ENCODE results near the gene TNFRSF8. TPM values are rescaled to one million over a fixed set of nuclear protein-coding genes. Genes with fewer than 3 reads are reported as not detected.
"Not testable (repeated sequence)": the region's sequence is repeated elsewhere in the genome, so short reads cannot be mapped to it uniquely, and the experiment has no call there.

Gene TNFRSF8
- polyA plus RNA-seq (2013, experiment 1 of 2; ENCODE audit: insufficient read length): not detected
- 0.09 TPM for polyA plus RNA-seq (2013, experiment 2 of 2; ENCODE audit: insufficient read length)

GRCh38 chr1:12063141-12064072, at the start of gene TNFRSF8:
TNFRSF8 (plus strand) TSS chr1:12063303; CDS start chr1:12063599, 296 bp downstream.
- no peak for DNase-seq

DNA sequence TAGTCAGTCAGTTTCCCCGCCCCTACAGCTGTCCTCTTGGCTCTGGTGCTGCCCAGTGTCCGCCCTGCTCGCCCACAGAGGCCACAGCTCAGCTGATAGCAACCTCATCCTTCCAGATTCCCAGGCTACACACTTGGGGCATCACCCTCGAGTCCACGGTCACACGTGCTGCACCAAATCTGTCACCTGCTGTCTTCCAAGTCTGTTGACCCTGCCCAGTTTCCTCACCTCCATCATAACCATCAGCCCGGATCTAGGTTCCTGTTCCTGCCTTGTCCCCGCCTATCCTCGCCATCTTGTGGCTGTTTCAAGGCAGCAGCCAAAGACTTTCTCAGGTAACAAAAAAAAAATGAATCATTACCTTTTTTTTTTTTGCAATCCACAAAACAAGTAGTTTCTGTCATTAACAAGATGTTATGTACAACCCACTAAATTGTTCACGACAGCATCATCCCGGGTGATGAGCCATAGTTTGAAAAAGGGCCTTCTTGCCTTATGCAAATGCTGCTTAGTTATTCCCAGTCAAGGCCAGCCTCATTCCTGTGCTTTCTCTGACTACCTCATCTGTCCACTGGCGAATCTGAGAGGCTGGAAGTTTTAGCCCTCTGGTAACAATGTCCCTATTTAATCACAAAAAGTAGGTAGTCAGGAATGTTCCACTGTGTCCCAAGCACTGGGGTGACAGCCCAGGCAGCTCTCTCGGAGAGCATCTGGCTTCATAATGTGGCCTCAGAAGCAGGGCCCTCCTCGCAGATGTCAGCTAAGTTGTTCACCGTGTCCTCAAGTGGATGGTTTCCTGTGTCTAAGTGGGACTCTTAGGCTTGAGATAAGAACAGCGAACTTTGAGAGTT, 48.7 kb upstream of the TNFRSF8 start:
- DNase-seq: no peak

DNA sequence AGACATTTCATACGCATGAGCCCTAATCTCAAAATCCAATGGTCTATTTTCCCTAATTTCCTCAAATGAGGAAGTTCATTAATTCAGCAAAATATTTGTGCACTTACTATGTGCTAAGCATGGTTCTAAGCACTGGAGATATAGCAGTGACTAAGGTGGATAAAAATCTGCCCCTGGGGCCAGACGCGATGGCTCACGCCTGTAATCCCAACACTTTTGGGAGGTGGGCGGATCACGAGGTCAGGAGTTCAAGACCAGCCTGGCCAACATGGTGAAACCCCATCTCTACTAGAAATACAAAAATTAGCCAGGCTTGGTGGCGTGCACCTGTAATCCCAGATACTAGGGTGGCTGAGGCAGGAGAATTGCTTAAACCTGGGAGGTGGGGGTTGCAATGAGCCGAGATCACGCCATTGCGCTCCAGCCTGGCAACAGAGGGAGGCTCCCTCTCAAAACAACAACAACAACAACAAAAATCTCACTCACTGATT, 48.1 kb upstream of the TNFRSF8 start:
- DNase-seq: no peak

- no peak for DNase-seq
These were observed 47.6 kb upstream of the TNFRSF8 start for GRCh38 chr1:12015499-12015898.

DNA sequence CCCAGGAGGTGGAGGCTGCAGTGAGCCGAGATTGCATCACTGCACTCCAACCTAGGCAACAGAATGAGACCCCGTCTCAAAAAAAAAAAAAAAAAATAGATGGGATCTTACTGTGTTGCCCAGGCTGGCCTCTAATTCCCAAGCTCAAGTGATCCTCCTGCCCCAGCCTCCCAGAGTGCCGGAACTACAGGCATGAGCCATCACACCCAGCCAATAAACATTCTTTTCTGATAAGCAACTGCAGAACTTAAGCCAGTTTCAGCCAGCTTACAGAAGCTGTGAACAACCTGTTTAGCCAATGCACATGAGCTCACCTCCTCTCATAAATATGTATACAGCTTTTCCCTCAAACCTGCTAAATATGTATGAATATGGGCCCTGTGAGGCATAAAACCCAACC, 46.9 kb upstream of the TNFRSF8 start:
- DNase-seq: no peak

GRCh38 chr1:12019858-12020509, 43.1 kb upstream of the TNFRSF8 start:
- no peak for DNase-seq

- DNase-seq: no peak
These were observed 41.5 kb upstream of the TNFRSF8 start for GRCh38 chr1:12021616-12022015.

- no peak for DNase-seq
These were observed 41.1 kb upstream of the TNFRSF8 start for GRCh38 chr1:12022036-12022435.

- no peak for DNase-seq
These were observed 36.5 kb upstream of the TNFRSF8 start for GRCh38 chr1:12026586-12026985.

- no peak for DNase-seq
These were observed 34.9 kb upstream of the TNFRSF8 start for GRCh38 chr1:12028248-12028647.

- no peak for DNase-seq
These were observed 34.1 kb upstream of the TNFRSF8 start for GRCh38 chr1:12028957-12029511.

DNA sequence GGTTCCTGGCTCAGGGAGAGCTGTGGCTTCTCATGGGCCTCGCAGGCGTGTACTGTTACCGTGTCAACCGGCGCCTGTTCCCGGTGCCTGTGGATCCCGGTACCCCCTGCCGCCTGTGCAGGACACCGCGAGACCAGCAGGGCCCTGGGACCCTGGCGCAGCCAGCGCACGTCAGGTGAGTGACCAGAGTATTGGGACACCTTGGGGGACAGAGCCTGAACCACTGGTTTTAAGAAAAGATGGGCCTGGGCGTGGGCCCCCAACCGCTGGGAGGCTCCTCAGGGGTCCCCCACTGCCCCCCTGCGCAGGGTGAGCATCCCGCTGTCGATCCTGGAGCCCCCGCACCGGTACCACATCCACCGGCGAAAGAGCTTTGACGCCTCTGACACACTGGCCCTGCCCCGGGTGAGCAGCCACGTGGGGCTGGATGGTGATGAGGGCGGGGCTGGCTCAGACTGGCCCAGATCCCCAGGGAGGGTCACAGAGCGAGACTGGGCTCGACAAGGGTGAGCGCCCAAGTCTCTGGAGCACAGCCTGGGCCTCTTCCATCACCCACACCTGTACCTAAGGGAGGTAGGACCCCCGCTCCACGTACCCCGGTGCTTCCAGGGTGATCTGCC, 33.3 kb upstream of the TNFRSF8 start:
- no peak for DNase-seq

- DNase-seq: peak; percentile 29
These were observed 31.8 kb upstream of the TNFRSF8 start for GRCh38 chr1:12031039-12031980.

- DNase-seq: no peak
These were observed 30.9 kb upstream of the TNFRSF8 start for GRCh38 chr1:12032161-12032621.

DNA sequence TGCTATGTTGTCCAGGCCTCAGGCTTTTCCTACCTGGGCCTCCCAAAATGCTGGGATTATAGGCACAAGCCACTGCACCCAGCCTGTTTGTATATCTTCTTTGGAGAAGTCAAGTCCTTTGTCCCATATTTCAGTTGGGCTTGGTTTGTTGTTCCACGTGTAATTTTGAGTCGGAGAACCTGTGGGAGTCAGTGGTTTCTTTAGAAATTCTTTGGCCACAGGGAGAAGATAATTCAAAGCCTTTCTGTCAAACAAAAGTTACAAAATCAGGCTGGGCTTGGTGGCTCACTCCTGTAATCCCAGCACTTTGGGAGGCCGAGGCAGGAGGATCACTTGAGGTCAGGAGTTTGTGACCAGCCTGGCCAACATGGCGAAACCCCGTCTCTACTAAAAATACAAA, 29.7 kb upstream of the TNFRSF8 start:
- not testable (repeated sequence) for DNase-seq

- DNase-seq: peak; percentile 46
These were observed 28.7 kb upstream of the TNFRSF8 start for GRCh38 chr1:12034381-12034801.

- no peak for DNase-seq
These were observed 27.8 kb upstream of the TNFRSF8 start for GRCh38 chr1:12035312-12035711.

DNA sequence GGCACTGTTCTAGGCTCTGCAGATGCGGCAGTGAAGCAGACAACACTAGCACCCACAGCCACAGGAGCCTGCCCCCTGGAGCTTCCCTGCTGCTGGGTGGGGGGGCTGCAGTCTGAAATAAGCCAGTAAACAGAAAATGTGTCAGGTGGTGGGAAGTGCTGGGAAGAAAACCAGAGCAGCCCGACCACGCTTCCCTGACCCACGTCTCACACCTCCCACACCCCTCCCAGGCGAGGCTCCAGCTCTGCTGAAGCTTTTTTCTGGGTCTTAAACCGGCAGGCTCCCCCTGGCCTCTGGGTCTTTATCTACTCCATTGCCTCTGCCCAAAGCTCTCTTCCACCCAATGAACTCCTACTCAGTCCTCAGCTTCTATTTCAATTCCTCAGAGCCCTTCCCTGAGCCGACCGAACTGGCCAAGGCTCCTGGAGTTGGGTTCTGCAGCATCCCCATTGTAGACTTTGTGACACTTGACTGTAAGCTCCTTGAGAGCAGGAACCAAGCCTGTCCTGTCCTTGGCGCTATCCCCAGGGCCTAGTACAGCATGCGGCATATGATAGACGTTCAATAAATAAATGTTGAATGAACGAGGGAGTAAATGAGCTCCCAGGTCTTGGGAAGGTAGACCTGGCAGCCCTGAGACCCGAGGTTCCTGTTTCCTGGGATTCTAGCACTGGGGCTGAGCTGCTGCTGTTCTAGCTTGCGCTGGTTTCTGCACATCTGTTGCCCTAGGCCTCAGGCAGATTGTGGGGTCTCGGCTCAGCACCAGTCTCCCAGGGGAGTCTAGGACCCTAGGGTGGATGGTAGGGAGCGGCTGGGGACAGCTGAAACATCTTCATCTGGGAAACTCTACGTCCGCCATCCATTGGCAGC, 25.4 kb upstream of the TNFRSF8 start:
- DNase-seq: no peak

All from fibroblast of skin of scalp (primary cell).